NOMO-1 treated with dmso at 0.1 percent for 144 hours (cell line): ENCODE measurements around the gene FEM1A.
"Not testable (repeated sequence)": the region's sequence is repeated elsewhere in the genome, so short reads cannot be mapped to it uniquely, and the experiment has no call there.

Experiments
- DNase-seq: peaks from one replicate; lab custom pipeline; 2025; ENCODE audit not compliant: unreplicated experiment; lab: John Stamatoyannopoulos, UW

The FEM1A gene

GRCh38 chr19:4845975-4846374 is 54.4 kb downstream of the FEM1A start:
- not testable (repeated sequence) for DNase-seq

GRCh38 chr19:4847190-4847973 is 55.8 kb downstream of the FEM1A start:
- DNase-seq = no peak

GRCh38 chr19:4849019-4849418 is 57.5 kb downstream of the FEM1A start:
- no peak for DNase-seq
